Measurements from ENCODE around the gene AMBP. TPM values are rescaled to one million over a fixed set of nuclear protein-coding genes. Genes with fewer than 3 reads are reported as not detected.

The AMBP gene
- not detected for total RNA-seq

GRCh38 chr9:114078021-114078780 lies at the start of gene AMBP:
TSS of gene AMBP (minus strand) at chr9:114078300. CDS start at chr9:114078209, 91 bp downstream.
- Mint-ChIP-seq H3K27me3 (peaks cover 4% of the 10 kb centered on the region), H3K36me3 (no peaks in the 10 kb centered on the region), H3K9me3 (no peaks in the 10 kb centered on the region), H3K4me1 (ENCODE audit: low read depth) (no peaks in the 10 kb centered on the region), H3K4me3 (no peak within 1 kb of the TSS), H3K27ac (no peak within 1 kb of the TSS)
- DNase-seq, result no peak
- intact Hi-C loops (cut with micrococcal nuclease), result no loop called here
- ChIA-PET CTCF (interaction anchor here (1.4 to 1.9 kb wide), 2 partner anchors 77 to 213 kb away, joined by 6 to 8 read pairs; partner anchors contain the start of gene COL27A1), POLR2A (no interaction called here)

- ChIA-PET POLR2A (no interaction called here), CTCF (interaction anchor here (1.0 to 1.5 kb wide), 3 partner anchors 17 to 44 kb away, joined by 3 to 4 read pairs (median 3); no protein-coding TSS in a partner anchor)
- DNase-seq, result no peak
- peaks cover 12% of the 10 kb centered on the region for H3K9me3 Mint-ChIP-seq
- H3K27me3 Mint-ChIP-seq, result peaks cover 9% of the 10 kb centered on the region
- H3K4me1 Mint-ChIP-seq (ENCODE audit: low read depth), result no peaks in the 10 kb centered on the region
- intact Hi-C loops (cut with micrococcal nuclease), result no loop called here
- H3K36me3 Mint-ChIP-seq, result peaks cover 2% of the 10 kb centered on the region
- H3K4me3 Mint-ChIP-seq, result no peak overlapping the region
- H3K27ac Mint-ChIP-seq, result no peak overlapping the region
Measured at GRCh38 chr9:114126247-114127060, 48.4 kb upstream of the AMBP start.

- POLR2A ChIA-PET, result no interaction called here
Measured at GRCh38 chr9:114125476-114126013, 47.4 kb upstream of the AMBP start.

GRCh38 chr9:114124666-114125475 lies 46.8 kb upstream of the AMBP start:
- CTCF ChIA-PET, result interaction anchor here (1.0 kb wide), 1 partner anchor 42 kb away, joined by 3 read pairs; no protein-coding TSS in a partner anchor
- DNase-seq, result no peak
- Mint-ChIP-seq H3K9me3 (peaks cover 12% of the 10 kb centered on the region), H3K27ac (no peak overlapping the region), H3K4me1 (ENCODE audit: low read depth) (no peaks in the 10 kb centered on the region), H3K4me3 (no peak overlapping the region), H3K27me3 (peaks cover 9% of the 10 kb centered on the region), H3K36me3 (peaks cover 2% of the 10 kb centered on the region)
- POLR2A ChIA-PET, result no interaction called here
- intact Hi-C loops (cut with micrococcal nuclease), result no loop called here

More at GRCh38 chr9:114125476-114126013, 47.4 kb upstream of the AMBP start:
- intact Hi-C loops (cut with micrococcal nuclease), result no loop called here
- CTCF ChIA-PET, result interaction anchor here (1.0 kb wide), 1 partner anchor 43 kb away, joined by 3 read pairs; no protein-coding TSS in a partner anchor
- Mint-ChIP-seq H3K36me3 (peaks cover 2% of the 10 kb centered on the region), H3K9me3 (peaks cover 12% of the 10 kb centered on the region), H3K4me3 (no peak overlapping the region), H3K27me3 (peaks cover 9% of the 10 kb centered on the region), H3K4me1 (ENCODE audit: low read depth) (no peaks in the 10 kb centered on the region), H3K27ac (no peak overlapping the region)
- no peak for DNase-seq

GRCh38 chr9:114124138-114124537 lies 46.0 kb upstream of the AMBP start:
- H3K27me3 Mint-ChIP-seq, result peaks cover 9% of the 10 kb centered on the region
- intact Hi-C loops (cut with micrococcal nuclease), result no loop called here
- ChIA-PET POLR2A (no interaction called here), CTCF (no interaction called here)
- H3K9me3 Mint-ChIP-seq, result peaks cover 12% of the 10 kb centered on the region
- H3K27ac Mint-ChIP-seq, result no peak overlapping the region
- H3K4me3 Mint-ChIP-seq, result no peak overlapping the region
- DNase-seq, result no peak
- H3K4me1 Mint-ChIP-seq (ENCODE audit: low read depth), result no peaks in the 10 kb centered on the region
- H3K36me3 Mint-ChIP-seq, result peaks cover 2% of the 10 kb centered on the region

- POLR2A ChIA-PET, result no interaction called here
- Mint-ChIP-seq H3K27ac (no peak overlapping the region), H3K36me3 (peaks cover 2% of the 10 kb centered on the region), H3K9me3 (peaks cover 12% of the 10 kb centered on the region), H3K4me1 (ENCODE audit: low read depth) (no peaks in the 10 kb centered on the region), H3K27me3 (peaks cover 10% of the 10 kb centered on the region), H3K4me3 (no peak overlapping the region)
- CTCF ChIA-PET, result no interaction called here
- no peak for DNase-seq
- intact Hi-C loops (cut with micrococcal nuclease), result no loop called here
Measured at GRCh38 chr9:114123031-114123977, 45.2 kb upstream of the AMBP start.

GRCh38 chr9:114122136-114123027 lies 44.3 kb upstream of the AMBP start:
- Mint-ChIP-seq H3K4me1 (ENCODE audit: low read depth) (no peaks in the 10 kb centered on the region), H3K27ac (no peak overlapping the region), H3K4me3 (no peak overlapping the region), H3K27me3 (peaks cover 13% of the 10 kb centered on the region), H3K9me3 (peaks cover 4% of the 10 kb centered on the region), H3K36me3 (peaks cover 2% of the 10 kb centered on the region)
- intact Hi-C loops (cut with micrococcal nuclease), result no loop called here
- POLR2A ChIA-PET, result no interaction called here
- DNase-seq, result no peak
- CTCF ChIA-PET, result no interaction called here

GRCh38 chr9:114121227-114122135 lies 43.4 kb upstream of the AMBP start:
- intact Hi-C loops (cut with micrococcal nuclease), result no loop called here
- no peak for DNase-seq
- Mint-ChIP-seq H3K4me3 (no peak overlapping the region), H3K36me3 (no peaks in the 10 kb centered on the region), H3K4me1 (ENCODE audit: low read depth) (no peaks in the 10 kb centered on the region), H3K27ac (no peak overlapping the region), H3K27me3 (peaks cover 16% of the 10 kb centered on the region), H3K9me3 (no peaks in the 10 kb centered on the region)
- CTCF ChIA-PET, result interaction anchor here (1.4 kb wide), 1 partner anchor 13 kb away, joined by 3 read pairs; no protein-coding TSS in a partner anchor
- POLR2A ChIA-PET, result no interaction called here

- DNase-seq, result no peak
- H3K9me3 Mint-ChIP-seq, result no peaks in the 10 kb centered on the region
- no peaks in the 10 kb centered on the region for H3K4me1 Mint-ChIP-seq (ENCODE audit: low read depth)
- no peak overlapping the region for H3K4me3 Mint-ChIP-seq
- peaks cover 16% of the 10 kb centered on the region for H3K27me3 Mint-ChIP-seq
- ChIA-PET POLR2A (no interaction called here), CTCF (interaction anchor here (1.4 kb wide), 1 partner anchor 12 kb away, joined by 3 read pairs; no protein-coding TSS in a partner anchor)
- intact Hi-C loops (cut with micrococcal nuclease), result no loop called here
- no peak overlapping the region for H3K27ac Mint-ChIP-seq
- H3K36me3 Mint-ChIP-seq, result no peaks in the 10 kb centered on the region
Measured at GRCh38 chr9:114120192-114121014, 42.3 kb upstream of the AMBP start.
